ENCODE measurements around the gene ACOXL.

The ACOXL gene

DNA sequence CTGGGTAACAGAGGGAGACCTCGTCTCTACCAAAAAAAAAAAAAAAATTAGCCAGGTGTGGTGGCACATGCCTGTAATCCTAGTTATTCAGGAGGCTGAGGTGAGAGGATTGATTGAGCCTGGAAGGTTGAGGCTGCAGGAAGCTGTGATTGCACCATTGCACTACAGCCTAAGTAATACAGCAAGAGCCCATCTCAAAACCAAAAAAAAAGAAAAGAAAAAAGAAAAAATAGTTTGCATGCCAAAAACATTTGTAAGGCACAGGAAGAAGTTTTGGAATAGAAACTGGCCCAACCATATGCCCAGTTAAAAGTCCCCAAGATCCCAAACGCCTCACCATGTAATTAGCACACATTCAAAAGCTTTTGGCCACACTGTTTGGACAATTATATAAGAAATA, 13.4 kb upstream of the ACOXL start:
- DNase-seq: no peak

GRCh38 chr2:110720547-110720946, 11.8 kb upstream of the ACOXL start:
- DNase-seq: no peak

DNA sequence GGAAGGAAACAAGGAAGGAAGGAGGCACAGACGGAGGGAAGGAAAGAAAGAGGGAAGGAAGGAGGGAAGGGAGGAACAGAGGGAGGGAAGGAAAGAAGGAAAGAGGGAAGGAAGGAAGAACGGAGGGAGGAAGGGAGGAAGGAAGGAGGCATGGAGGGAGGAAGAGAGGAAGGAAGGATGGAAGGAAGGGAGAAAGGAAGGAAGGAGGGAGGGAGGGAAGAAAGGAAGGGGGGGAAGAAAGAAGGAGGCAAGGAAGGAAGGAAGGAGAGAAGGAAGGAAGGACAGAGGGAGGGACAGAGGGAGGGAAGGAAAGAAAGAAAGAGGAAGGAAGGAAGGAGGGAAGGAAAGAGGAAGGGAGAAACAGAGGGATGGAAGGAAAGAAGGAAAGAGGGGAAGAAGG, 7.6 kb upstream of the ACOXL start:
- DNase-seq: no peak

- DNase-seq: no peak
Observed at GRCh38 chr2:110725370-110725769, 7.0 kb upstream of the ACOXL start.

- DNase-seq: no peak
Observed at GRCh38 chr2:110725859-110726258, 6.5 kb upstream of the ACOXL start.

DNA sequence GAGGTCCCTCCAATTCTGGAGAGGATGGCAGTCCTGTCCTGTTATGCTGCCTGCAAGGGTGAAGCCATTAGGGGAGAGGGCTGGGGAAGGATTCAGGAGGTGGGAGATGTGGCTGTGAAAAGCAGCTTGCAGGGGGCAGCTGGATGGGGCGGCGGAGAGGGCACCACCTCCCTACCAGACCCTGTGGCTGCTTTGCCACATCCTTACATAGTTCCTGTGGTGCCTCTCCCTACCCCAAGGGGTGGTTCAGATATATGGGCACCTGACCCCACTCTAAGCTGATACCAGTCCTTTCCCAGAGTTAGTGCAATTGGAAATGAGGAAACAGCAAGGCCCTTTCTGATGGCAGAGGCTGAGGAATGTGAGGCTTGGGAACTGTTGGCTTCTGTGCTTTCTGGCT, 6.1 kb upstream of the ACOXL start:
- no peak for DNase-seq

- DNase-seq: no peak
Observed at GRCh38 chr2:110727923-110728322, 4.5 kb upstream of the ACOXL start.

DNA sequence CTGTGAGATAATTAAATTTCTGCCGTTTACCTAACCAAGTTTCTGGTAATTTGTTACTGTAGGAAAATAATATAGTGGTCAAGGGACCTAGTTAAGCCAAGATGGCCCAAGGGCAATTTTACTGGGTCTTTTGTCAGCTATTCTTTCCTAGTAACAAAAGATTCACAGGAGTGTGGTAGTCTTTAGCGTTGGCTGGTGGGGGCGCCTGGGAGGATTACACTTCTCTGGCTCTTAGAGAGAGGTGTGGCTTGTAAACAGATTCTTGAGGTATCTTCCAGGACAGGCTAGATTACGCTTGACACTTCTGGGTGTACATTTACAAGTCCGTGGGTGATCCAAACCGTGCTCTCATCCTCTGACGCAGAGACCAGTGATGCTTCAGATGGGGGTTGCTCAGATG, 3.3 kb upstream of the ACOXL start:
- no peak for DNase-seq

DNA sequence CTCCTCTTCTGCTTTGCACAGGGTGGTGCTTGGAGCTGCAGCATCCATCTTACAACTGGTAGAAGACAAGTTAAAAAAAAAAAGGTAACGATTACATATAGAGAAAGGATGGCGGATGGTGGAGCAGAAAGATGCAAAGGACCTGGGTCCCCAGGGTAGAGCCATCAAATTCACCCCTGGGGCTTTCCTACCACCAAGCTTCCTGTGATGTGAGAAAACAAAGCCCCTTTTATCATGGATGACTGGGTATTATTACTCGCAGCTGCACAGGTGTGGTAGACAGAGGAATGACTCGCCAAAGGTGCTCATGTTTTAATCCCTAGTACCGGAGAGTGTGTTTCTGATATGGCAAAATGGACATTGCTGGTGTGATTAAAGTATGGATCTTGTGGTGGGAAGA, 1.3 kb upstream of the ACOXL start:
- no peak for DNase-seq

- no peak for DNase-seq
Observed at GRCh38 chr2:110735366-110735765, 3.0 kb downstream of the ACOXL start.

- DNase-seq: no peak
Observed at GRCh38 chr2:110737783-110738182, 5.4 kb downstream of the ACOXL start.

DNA sequence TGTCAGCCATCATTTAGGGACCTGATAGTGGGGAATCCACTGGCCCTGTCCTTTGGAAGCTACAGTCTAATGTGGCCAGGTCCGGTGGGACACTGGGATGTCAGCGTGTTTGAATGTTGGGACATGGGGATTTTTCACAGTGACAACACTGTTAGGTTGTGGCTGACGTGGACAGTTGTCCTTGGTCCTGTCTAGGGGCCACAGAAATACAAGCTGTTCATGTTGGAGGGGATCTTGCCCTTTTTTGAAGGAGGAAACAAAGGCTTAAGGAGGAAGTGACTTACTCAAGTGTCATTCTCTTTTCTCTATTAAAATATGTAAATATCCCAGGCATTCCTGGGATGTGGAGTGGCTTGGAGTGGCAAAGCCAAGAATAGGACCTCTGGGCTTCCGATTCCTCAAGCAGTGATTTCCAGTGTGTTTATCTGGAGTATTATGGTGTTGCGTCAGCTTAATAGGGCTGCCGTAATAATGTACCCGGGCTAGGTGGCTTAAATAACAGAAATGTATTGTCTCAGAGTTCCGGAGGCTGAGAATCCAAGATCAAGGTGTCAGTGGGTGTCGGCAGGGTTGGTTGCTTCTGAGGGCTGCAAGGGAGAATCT, 8.5 kb downstream of the ACOXL start:
- DNase-seq: no peak

- DNase-seq: no peak
Observed at GRCh38 chr2:110741491-110741980, 9.2 kb downstream of the ACOXL start.

GRCh38 chr2:110742412-110742811, 10.0 kb downstream of the ACOXL start:
- no peak for DNase-seq

GRCh38 chr2:110743600-110743999, 11.2 kb downstream of the ACOXL start:
- DNase-seq: no peak

- no peak for DNase-seq
Observed at GRCh38 chr2:110744429-110744828, 12.1 kb downstream of the ACOXL start.

DNA sequence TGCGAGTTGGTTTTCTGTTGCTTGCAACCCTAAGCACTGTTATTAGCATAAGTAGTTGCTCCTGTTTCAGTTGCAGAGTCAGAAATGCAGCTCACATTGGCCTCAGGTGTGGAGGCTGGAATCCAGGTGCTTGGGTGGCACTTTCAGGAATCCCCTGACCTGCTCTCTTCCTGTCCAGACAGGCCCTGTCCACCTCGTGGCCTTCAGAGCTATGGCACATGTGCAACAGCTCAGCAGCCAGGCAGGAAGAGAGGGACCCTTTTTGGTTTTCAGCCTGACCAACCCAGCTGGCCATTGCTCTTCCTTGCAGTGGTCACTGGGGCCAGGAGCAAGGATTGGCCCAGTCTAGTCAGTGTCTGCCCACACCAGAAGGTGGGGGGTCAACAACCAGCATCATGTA, 12.7 kb downstream of the ACOXL start:
- no peak for DNase-seq

DNA sequence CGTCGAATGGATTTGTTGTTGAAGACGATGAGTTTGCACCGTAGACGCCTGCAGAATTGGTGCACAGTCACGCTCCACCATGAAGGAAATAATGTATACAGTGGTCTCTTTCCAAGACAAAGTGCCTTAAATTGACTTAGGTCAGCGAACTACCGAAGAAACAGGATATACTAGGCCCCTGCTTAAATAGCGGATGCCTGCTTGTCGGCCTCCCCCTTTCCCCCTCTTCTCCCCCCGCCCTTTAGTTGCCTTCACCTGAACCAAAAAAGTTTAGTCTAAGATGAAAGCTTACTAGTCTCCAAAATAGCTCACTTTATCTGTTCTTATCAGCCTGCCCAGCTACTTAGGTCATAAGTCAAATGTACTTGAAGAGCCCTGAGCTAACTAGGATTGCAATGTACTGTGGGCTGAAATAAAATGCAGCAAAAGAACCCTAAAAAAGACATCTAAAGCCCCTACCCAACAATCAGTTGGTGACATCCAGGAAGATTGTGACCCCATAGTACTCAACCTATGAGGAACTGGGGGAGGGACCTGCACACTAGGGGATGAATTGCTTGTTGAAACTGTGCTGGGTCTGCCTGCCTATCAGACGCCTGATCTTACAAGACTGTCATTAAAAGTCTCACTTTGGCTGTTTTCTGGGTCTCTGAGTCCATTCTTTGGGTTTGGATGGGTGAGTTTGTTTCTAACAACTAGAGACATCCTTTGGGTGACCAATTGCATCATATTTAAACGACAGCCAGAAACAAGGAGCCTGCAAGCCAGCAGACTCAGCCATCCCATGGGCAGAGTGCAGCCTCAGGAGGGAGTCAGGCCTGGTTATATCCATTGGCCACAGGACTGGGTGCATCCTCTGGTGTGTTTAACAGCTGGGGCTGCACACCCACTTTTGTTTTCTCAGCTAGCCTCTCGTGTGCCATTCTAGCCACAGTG, 14.5 kb downstream of the ACOXL start:
- DNase-seq: no peak

DNA sequence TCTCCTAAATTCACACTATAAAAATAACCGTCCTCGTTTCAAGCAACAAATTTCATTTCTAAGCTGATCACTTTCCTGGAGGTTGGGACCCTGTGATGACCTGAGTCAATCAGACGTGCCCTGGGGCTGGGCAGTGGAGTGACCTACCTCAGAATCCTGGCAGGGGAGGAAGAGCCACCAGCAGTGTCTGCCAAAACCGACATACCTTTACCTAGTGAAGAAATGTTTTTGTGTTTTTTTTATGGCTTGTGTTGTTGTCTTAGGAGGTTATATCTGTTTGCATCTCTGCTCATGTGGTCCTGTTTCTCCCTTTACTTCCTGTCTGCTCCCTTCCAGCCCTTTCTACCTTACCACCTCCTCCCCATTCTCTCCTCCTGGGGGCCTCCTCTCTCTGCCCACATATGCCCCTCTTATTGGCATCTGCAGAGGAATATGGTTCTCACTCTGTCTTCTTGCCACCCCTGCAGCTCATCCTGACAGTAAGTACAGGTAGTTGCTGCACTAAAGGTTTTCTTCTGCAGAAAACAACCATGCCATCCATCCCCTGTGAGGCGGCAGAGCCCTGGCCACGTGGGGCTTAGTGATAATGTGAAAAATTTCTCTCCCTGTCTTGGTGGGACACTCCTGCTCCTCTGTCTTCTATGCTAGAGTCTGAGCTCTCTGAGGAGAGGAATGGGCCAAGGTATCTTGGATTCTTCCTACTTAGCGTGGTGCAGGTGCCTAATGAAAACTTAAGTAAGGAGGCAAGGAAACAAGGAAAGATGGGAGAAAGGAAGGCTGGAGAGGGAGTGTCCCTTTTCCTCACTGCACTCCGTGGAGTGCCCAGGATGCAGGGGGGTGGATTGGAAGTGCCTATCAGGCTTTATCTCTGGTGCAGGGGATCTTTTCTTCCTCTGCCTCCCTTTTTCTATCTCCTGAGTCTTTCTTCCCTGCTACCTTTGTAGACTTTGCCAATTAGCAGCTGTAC, 15.4 kb downstream of the ACOXL start:
- no peak for DNase-seq

- DNase-seq: peak; percentile 56
Observed at GRCh38 chr2:110748489-110748867, 16.1 kb downstream of the ACOXL start.

- no peak for DNase-seq
Observed at GRCh38 chr2:110751642-110752041, 19.3 kb downstream of the ACOXL start.

DNA sequence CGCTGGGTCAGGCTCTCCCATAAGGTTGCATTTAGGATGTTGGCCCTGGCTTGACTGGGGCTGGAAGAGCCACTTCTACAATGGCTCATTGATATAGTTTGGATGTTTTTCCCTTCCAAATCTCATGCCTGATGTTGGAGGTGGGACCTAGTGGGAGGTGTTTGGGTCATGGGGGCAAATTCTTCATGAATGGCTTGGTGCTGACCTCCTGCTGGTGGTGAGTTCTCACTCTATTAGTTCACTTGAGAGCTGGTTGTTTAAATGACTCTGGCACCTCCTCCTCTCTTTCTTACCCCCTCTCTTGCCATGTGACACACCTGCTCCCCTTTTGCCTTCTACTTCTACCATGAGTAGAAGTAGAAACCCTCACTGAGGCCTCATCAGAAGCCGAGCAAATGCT, 20.5 kb downstream of the ACOXL start:
- DNase-seq: no peak

DNA sequence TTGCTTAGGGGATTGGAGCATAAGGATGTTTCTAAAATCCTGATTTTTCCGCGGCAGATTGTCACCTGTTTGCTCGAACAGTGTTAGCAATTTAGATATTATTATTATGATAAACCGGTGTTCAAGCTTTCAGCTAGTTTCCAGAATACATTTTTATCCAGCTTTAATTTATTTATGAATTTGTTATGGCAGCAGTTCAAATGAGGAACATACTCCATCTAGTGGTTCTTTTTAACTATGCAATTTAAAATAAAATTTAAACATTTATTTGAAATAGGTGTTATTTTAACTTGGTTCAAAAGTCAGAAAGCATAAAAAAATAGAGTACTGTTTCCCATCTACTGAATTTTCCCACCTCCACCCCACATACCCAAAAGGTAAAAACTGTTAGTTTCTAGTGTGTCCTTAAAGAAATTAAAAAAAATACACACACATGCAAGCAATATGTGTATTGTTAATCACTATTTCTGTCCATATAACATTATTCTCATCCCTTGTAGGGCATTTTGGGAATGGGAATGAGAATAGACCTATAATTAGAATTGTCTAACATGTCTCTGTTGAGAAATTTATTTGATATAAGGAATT, 23.2 kb downstream of the ACOXL start:
- DNase-seq: no peak
